NCI-H2081 treated with DMSO at 0.1 percent for 48 hours (cell line): ENCODE data around the gene SLC35B1.
A peak's percentile ranks its signal among the peaks of the same experiment; 100 is the strongest.

Experiments
- DNase-seq: peaks from one replicate; lab custom pipeline; 2025; lab: John Stamatoyannopoulos, UW

Gene SLC35B1

DNA sequence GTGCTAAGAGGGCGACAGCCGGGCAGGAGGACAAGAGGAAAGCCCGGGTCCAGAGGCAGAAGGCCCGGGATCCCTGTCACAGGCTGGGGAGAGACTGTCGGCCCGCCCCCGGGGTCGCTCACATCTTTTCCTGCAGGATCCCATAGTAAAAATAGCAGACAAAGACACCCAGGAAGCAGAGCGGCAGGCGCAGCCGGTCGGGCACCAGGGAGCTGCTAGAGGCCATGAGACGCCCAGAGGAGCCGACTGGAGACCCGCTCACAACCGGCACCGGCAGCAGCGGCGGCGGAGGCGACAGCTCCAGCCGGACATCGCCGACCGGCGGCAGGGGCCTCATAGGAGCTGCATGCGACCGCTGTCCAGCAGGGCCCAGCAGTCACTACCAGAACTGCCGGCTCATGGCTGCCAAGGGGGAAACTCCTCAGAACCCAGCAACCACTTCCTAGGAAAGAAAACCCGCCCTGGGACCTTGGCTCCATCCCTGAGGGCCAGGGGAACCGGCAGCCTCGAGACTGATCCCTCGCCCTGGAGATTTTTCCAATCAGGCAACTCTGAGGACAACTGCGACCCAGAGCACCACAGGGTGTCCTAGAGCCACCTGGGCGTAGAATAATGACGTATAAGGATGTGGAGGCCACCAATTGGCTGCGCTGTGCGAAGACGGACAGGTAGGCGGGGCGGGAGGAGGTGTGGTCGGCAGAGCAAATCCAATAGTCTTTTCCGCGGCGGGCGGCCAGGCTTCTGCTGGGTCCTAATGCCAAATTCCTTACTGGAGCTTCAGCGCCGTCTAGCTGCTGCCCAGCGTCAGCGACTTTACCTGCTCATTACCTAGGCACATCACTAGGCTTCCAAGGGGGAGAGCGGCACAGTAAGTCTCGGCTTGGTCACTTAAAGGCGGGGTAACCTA lies at the start of gene SLC35B1:
Gene SLC35B1 (minus strand): TSS at position 357 of the 907 bp plus-strand sequence. CDS start 131 bp downstream, at position 226.
- DNase-seq: peak; percentile 98

DNA sequence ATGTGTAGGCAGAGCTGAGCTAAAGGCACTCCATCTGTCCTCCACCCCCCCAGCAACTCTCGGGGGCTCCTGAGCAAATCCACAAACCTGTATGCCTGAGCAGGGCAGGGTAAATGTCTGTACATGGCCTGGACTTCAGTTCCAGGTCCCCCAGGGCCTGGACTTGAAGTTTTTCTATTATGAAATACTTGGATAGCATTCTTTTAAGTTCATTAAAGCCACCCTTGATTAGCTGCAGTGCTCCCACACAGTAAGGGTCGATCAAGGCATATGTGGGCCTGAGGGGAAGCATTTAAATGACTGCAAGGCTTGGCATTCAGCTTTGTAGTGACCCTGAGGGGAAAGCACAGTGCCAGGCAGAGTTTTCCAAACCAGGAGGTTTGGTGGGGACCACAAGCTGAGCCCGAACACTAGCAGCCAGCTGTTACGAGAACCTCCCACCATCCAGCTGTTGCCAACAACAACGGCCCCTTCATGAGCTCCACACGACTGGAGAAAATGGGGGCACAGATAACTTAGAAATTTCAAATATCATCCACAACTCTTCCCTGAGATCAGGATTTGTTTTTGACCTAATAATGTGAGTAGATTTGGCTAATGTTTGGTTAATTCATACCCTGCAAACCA lies 49.5 kb upstream of the SLC35B1 start:
- DNase-seq: no peak

GRCh38 chr17:49756323-49757150 lies 48.8 kb upstream of the SLC35B1 start:
- no peak for DNase-seq

DNA sequence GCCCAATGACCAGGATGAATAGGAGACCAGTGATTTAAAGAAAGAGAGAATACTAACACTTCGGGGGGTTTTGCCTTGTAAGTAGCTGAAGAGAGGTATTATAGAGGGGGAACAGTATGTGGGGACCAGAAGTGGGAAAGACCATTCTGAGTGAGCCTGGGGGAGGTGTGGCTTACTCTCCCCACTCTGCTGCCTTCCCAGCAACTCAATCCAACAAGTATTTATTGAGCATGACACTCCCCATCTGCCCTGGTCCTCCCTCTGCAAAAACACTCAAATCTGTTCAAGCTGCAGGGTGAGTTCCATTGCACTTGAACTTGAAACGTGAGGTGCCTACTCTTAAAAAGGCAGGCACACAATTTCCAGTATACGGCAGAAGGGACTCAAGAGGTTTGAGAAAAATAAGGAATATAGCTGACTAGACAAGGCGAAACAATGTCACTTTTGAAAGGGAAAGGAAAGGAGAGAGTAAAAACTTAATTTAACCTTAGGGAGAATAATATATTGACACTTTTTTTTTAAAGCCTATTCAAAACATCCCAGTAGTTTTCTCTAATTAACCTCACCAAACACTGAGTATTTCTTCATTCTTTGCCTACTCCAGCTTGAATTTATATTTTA lies 48.0 kb upstream of the SLC35B1 start:
- no peak for DNase-seq

DNA sequence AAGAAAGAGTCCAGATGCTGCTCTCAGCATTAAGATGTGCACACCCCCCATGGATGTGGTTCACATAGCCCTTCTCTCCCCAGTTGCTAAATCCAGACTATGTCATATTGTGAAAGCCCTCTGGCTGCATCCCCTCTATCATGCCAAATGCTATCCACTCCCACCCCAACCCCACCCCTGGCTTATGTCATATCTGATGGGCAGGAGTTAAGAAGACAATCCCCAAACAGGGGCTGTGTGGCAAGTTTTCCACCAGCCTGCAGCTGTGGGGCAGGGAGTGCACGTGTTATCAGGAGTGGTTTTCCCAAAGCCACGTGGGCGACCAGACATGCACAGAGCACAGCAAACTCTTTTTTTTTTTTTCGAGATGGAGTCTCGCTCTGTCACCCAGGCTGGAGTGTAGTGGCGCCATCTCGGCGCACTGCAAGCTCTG lies 46.2 kb upstream of the SLC35B1 start:
- no peak for DNase-seq

DNA sequence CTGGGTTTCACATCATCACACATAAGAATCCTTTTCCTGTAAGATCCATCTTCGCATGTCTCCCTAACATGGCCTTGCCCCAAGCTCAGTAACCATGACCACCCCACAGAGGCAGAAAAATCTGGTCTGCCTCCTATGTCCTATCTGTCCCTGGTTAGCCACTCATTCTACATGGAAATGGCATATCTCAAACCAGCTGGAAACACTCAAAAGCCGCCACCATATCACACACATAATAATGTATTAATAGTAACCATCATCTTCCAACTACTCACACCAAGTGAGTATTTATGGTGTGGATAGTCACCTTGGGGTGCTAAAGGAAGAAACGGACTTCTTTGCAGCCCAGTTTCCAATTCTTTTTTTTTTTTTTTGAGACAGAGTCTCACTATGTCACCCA lies 44.7 kb upstream of the SLC35B1 start:
- DNase-seq: no peak

DNA sequence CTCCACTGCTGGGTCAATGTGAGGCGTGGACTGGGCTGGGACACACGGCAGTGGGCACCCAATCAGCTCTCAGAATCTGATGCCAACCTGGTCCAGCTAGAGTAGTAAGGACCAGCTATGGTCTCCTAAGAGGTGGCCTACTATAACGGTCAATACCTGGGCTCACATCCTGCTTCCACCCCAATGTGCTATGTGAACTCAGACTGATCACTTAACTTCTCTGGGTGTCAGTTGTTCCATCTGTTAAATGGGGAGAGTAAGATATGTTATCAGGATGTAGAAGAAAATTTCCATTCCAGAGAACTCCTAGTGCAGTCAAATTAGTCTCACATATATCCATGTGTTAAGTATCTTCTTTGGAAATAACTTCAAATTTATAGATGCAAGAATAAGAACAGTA lies 42.0 kb upstream of the SLC35B1 start:
- DNase-seq: no peak

DNA sequence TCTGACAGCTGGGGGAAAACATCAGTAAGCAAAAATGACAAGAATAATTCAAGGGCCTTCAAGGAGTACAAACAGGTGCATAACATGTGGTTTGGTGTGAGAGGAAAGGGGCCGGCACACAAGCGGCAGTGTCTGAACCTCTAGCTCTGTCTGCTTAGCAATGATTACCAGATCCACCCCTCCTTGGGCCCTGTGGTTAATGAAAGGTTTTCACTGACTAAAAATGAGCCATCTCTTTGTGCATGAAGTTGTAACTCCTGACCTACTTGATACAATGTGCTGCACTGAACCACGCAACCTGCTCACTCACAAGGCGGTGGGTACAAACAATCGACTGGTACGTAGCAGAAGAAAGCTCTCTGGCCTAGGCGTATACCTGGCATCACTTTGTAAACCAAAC lies 41.0 kb upstream of the SLC35B1 start:
- no peak for DNase-seq

GRCh38 chr17:49748223-49748622 lies 40.5 kb upstream of the SLC35B1 start:
- no peak for DNase-seq

GRCh38 chr17:49747632-49748031 lies 39.9 kb upstream of the SLC35B1 start:
- DNase-seq: no peak

GRCh38 chr17:49746791-49747490 lies 39.2 kb upstream of the SLC35B1 start:
- DNase-seq: no peak

GRCh38 chr17:49745175-49746139 lies 37.7 kb upstream of the SLC35B1 start:
- DNase-seq: no peak

GRCh38 chr17:49742166-49742638 lies 34.4 kb upstream of the SLC35B1 start:
- DNase-seq: no peak

DNA sequence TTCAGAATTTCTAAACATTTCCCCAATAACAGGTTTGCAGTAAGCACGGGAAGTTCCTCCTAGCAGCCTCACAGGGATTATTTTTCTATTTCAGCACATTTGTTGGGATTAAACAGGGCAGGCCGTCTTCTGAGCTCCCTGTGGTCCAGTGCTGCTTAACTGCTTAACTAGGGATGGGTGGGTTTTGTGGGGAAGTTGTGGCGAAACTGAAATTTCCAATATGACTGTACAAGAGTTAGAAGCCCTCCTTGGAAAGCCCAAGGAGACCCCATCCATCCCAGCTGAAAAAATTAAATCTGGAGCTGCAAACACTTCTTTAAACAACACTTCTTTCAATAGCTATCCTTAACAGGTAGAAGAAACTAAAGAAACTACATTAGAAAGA lies 33.9 kb upstream of the SLC35B1 start:
- no peak for DNase-seq

- no peak for DNase-seq
These were observed 33.4 kb upstream of the SLC35B1 start for GRCh38 chr17:49741009-49741691.

GRCh38 chr17:49739641-49740271 lies 32.0 kb upstream of the SLC35B1 start:
- peak; percentile 3 for DNase-seq

GRCh38 chr17:49738456-49739163 lies 30.8 kb upstream of the SLC35B1 start:
- no peak for DNase-seq
